Measurements from ENCODE around the gene NUP98.
"Not testable (repeated sequence)": the region's sequence is repeated elsewhere in the genome, so short reads cannot be mapped to it uniquely, and the experiment has no call there.

NUP98 gene

DNA sequence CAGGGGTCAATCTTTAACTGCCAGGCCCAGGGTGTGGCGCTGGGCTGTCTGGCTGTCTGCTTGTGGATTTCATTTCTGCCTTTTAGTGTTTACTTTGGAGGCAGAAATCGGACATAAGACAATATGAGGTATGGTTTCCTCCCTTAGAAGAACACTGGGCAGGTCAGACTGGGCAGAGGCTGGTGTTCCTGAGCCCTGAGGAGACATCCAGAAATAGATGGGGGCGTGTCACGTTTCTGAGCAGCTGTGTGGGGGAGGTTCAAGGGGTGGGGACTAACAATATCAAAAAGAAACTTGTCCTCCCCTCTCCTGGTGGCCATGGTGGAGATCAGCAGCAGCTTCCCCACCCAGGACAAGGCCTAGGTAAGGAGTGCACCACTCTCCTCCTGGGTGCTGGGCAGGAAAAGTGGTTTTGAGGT is 152.5 kb downstream of the NUP98 start, which contains the start of gene ART1:
Gene ART1, plus strand, starts transcription at position 312 of the 419 bp plus-strand sequence. CDS start 14,086 bp downstream, outside the sequence.
- no peak for DNase-seq (ENCODE audit: low read depth in 2 of 2, low spot score in 1 of 2)

DNA sequence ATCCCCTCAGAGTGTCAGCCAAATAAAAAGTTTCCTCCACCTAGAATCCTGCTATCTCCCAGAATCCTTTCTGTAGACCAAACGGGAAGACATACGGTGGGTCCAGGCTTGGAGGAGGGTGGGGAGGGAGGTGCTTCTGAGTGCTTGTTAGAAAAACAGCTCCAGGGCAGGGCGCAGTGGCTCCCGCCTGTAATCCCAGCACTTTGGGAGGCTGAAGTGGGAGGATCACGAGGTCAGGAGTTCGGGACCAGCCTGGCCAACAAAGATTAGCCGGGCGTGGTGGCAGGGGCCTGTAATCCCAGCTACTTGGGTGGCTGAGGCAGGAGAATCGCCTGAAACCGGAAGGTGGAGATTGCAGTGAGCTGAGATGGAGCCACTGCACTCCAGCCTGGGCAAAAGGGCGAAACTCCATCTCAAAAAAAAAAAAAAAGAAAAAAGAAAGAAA is 154.2 kb downstream of the NUP98 start:
- DNase-seq (ENCODE audit: low read depth in 2 of 2, low spot score in 1 of 2), result not testable (repeated sequence)

DNA sequence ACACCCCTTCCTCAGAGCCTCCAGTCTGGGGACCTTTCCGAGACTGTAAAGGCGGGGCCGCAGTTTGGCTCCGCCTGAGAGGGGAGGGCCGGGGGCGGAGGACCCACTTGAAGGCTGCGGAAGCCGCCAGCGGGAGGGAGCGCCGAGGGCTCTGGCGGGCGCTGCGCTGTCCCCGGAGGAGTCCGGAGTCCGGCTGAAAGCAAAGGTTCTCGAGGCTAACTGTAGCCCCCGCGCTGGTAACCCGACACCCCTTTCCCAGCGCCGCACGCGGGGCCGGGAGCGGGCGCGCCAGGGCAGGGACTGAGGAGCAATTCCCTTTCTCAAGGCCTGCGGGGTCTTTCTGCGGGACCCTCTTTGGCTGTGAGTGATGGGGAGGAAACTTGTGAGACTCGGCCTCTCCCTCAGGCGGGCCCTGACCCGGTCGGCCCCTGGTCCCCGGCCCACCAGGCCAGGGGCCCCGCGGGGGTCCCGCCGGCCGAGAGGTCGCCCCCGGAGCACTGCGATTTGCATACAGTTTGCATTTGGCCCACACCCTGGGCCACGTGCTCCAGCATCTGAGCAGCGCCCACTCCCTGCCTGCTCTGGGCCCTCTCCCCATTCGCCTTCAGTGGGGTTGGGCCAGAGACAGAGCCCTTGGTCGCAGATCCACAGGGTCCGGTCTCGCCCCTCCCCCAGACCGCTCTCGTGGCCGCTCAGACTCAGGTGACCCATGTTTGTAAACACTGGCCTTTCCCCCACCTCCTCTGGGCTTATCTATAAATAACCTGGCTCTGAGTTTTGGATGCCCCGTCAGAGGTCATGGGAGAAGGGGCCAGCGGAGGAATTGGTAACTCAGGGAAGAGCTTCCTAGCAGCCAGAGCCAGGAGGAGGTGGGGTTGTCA is 155.0 kb downstream of the NUP98 start:
- peak; percentile 8 to 60 for DNase-seq (ENCODE audit: low read depth in 2 of 2, low spot score in 1 of 2)

DNA sequence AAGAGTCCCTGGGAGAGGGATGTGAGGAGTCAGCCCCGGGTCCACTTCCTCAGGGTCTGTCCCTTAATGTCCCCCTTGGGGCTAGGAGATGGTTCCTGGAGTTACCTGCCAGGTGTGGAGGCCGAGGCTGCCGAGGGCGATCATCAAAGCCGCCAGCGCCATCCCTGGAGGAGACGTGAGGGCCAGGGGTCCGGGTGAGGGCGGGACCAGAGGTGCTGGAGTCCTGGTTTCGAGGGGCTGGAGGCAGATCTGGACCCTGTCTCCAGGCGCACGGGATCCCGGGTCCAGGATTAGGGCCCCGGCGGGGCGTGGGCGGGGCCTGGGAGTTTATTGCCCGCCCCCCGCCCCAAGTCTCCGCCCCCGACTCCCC is 155.7 kb downstream of the NUP98 start, which contains the start of gene ART5:
Gene ART5, minus strand, starts transcription at position 292 of the 370 bp plus-strand sequence. Its CDS starts 130 bp downstream, at position 162.
- no peak for DNase-seq (ENCODE audit: low read depth in 2 of 2, low spot score in 1 of 2)

DNA sequence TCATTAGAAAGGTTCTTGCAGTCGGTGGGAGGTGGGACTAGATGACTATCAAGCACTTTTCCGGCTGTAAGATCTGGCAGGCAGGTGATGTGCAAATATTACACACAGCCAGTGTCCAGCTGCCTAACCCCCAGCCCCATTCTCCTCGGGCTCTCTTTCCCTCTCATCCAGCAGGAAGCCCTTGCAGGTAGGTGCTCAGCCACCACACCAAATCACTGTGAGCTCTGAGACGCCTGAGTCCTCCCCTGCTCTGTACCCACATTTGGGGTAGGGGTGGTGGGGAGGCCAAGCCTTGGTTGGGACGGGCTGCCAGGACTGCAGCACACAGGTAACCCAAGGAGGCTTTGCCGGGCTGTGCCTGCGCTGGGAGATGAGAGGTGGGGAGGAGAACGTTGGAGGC is 156.2 kb downstream of the NUP98 start:
- no peak for DNase-seq (ENCODE audit: low read depth in 2 of 2, low spot score in 1 of 2)

DNA sequence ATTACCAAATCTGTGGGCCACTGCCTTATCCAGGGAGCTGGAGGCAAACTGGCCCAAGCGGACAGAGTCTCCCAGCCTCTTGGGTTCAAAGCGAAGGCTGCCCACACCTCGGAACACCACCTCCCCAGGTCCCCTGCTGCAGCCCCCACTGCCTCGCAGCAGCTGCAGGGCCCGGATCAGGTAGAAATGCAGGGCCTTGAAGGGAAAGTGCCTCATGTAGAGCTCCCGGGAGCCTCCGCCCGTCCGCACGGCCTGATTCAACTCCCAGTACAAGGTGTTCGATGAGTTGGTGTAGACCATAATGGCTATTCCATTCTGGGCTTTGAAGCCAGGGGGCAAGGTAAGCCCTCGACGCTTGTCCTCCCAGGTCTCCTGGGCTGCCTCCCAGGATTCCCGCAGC is 157.5 kb downstream of the NUP98 start:
- DNase-seq (ENCODE audit: low read depth in 2 of 2, low spot score in 1 of 2), result no peak

DNA sequence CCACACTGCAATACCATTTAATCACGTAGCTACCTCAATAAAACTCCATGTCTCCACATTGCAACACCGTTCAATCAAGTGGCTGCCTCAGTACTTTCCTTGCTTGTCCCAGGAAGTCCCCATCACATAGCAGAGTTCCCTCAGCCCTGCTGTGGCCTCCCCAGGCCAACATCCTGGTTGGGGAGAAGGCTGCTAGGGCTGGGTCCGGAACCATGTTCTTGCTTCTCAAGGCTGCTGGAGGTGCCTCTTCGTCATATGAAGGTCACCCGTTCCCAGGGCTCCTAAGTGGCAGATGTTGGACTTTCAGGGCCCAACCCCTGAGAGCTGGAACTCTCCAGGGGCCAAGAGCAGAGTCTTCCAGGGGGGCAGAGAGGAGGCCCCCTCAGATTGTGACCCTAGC is 158.8 kb downstream of the NUP98 start:
- DNase-seq (ENCODE audit: low read depth in 2 of 2, low spot score in 1 of 2), result no peak

DNA sequence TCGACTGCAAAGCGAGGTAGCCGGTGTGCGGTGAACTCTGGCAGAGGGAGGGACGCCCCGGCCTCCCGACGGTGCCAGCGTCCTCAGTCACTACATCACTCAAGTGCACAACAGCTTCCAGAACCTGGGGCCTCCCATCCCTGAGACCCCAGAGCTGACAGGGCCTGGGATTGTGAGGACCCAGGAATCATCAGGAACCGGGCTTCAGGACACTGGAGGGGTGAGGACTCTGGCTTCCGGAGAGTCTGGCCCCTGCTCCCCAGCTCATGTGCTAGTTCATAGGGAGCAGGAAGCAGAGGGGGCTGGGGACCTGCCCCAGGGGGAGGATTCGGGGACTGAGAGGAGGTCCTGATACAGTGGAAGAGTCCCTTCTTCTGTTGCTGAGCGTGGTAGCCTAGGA is 160.2 kb downstream of the NUP98 start:
- DNase-seq (ENCODE audit: low read depth in 2 of 2, low spot score in 1 of 2), result no peak

DNA sequence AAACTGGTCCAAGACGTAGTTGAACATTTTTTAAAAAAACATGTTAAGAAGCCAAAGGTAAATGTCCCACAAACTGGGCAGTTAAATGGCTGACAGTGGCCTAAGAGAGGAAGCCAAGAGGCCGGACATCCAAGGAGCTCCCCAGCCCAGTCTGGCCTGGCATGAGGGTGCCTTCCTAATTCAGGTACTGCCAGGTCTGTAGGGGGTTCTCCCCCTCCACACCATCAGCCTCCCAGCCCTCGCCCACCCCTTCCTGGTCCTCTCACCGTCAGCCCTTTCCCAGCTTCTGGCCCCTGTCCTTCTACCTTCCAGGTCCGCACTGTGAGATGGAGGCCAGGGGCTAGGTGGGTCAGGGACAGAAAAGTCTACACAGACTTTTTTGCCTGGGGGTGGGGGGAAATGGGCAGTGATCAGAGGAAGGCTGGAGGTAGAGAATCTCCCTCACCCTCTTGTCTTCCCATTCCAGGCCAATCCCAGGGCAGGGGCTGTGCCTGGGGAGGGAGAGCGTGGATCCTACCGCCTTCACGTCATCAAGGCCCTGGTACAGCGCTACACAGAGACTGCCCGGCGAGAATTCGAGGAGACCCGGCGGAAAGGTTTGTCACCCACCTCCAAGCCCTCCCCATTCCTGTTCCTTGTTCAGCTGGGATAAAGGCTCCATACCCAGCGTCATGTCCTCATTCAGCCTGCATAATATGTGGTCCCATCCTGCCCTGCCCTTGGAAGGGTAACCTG is 161.5 kb downstream of the NUP98 start:
- no peak for DNase-seq (ENCODE audit: low read depth in 2 of 2, low spot score in 1 of 2)

DNA sequence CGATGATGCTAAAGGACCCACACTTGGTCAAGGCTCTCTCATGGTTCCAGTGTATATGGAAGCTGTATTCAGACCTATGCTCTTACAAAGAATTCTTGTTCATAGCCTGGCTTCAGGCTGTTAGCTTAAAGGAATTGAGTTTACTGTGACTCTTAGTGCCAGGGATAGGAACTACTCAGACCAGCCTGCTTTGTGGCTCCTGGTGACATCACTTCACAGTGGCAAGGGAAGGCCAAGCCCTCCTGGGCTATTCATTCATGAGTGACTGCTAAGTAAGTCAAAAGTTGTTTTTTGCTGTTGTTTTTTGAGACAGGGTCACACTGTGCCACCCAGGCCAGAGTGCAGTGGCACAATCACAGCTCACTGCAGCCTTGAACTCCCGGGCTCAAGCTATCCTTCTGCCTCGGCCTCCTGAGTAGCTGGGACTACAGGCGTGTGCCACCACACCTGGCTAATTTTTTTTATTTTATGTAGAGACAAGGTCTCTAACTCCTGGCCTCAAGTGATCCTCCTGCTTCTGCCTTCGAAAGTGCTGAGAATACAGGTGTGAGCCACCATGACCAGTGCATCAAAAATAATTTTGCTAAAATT is 165.2 kb downstream of the NUP98 start:
- DNase-seq (ENCODE audit: low read depth in 2 of 2, low spot score in 1 of 2), result no peak

DNA sequence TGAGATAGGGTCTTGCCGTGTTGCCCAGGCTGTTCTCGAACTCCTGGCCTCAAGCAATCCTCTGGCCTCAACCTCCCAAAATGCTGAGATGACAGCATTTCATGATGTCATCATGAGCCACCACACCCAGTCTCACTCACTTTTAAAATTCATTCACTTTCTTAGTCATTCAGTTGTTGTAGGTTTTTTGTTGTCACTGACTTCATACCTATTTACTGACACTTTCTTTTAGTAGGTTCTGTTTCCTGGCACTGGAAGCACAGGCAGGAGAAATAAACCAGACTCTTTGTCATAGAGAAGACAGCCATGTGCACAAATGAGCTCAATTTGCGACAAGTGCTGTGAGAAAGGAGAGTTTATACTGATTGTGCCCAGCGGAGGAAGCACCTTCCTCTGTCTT is 166.0 kb downstream of the NUP98 start:
- DNase-seq (ENCODE audit: low read depth in 2 of 2, low spot score in 1 of 2), result no peak

DNA sequence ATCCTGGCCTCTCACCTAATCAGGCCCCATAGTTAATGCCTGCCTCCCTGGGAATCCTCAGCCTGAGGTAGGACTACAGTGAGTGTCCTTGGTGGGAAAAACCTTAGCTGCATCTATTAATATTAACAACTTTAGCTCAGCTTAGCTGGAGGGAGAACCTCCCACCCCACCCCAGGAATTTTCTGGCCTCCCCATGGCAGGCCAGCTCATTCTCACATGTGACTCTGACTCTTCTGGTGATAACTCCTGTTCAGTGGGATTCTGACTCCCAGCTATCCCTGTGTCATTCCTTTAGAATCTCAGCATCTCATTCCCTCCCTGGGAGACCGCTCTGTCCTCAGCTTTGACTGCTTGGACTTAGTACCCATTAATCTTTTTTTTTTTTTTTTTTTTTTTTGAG is 170.1 kb downstream of the NUP98 start:
- DNase-seq (ENCODE audit: low read depth in 2 of 2, low spot score in 1 of 2), result no peak

DNA sequence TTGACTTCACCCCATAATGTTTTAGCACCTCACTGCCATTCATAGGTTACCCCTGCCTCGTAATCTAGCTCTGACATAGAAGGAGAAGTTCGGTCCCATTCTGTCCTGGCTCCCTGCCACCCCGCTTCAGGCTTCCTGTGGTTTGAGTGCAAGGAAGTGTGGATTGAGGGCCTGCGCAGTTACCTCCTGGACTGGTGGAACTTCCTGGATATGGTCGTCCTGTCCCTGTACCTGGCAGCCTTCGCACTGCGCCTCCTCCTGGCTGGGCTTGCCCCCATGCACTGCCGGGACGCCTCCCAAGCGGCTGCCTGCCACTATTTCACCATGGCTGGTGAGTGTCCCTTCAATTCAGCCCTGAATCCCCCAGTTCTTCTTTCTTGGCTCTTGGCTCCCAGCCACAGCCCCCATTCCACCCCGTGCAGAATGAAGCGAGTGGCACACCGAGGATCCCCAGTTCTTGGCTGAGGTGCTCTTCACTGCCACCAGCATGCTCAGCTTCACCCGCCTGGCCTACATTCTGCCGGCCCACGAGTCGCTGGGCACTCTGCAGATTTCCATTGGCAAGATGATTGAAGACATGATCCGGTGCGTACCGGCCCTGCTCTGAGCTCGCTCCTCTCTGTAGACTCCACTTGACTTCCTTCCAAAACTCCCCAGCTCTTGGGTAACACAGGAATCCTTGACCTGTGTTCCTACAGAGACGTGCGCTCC is 170.9 kb downstream of the NUP98 start:
- DNase-seq (ENCODE audit: low read depth in 2 of 2, low spot score in 1 of 2), result no peak
